Smooth muscle cell (in vitro differentiated cells): ENCODE data around the gene SLC7A8. TPM values are rescaled to one million over a fixed set of nuclear protein-coding genes. Genes with fewer than 3 reads are reported as not detected.

Experiments
- DNase-seq: peaks from one replicate; lab custom pipeline; 2025; ENCODE audit not compliant: unreplicated experiment; lab: John Stamatoyannopoulos, UW
- H2AFZ ChIP-seq: fragments of 200-600 bp; sonication (generic); 2 replicates; pipeline ENCODE4 v1.6.0; 2016; ENCODE audit warnings: antibody characterized with exemption, low read depth, mild to moderate bottlenecking
- H3F3A ChIP-seq: fragments of 200-600 bp; sonication (generic); 2 replicates; pipeline ENCODE4 v1.6.0; 2017; ENCODE audit warnings: antibody characterized with exemption, low read depth
- H3K27ac ChIP-seq: fragments of 200-600 bp; sonication (generic); 2 replicates; pipeline ENCODE4 v1.5.1; 2016; ENCODE audit warnings: low read depth, mild to moderate bottlenecking
- H3K27me3 ChIP-seq: fragments of 200-600 bp; sonication (generic); 2 replicates; pipeline ENCODE4 v1.6.1; 2016; ENCODE audit warnings: low read depth, mild to moderate bottlenecking
- H3K36me3 ChIP-seq: fragments of 200-600 bp; sonication (generic); 2 replicates; pipeline ENCODE4 v1.5.1; 2016; ENCODE audit warnings: low read depth
- H3K4me1 ChIP-seq: fragments of 200-600 bp; sonication (generic); 2 replicates; pipeline ENCODE4 v1.5.1; 2016; ENCODE audit warnings: low read depth
- H3K4me2 ChIP-seq: fragments of 200-600 bp; sonication (generic); 2 replicates; pipeline ENCODE4 v1.6.0; 2016; ENCODE audit warnings: mild to moderate bottlenecking
- H3K4me3 ChIP-seq: fragments of 200-600 bp; sonication (generic); 2 replicates; pipeline ENCODE4 v1.5.1; 2016; ENCODE audit warnings: mild to moderate bottlenecking
- H3K79me2 ChIP-seq: fragments of 200-600 bp; sonication (generic); 2 replicates; pipeline ENCODE4 v1.6.0; 2016; ENCODE audit warnings: low read depth, mild to moderate bottlenecking
- H3K9ac ChIP-seq: fragments of 200-600 bp; sonication (generic); 2 replicates; pipeline ENCODE4 v1.6.0; 2016; ENCODE audit warnings: low read depth
- H3K9me3 ChIP-seq: fragments of 200-600 bp; sonication (generic); replicated peaks from 2 replicates; pipeline ENCODE4 v1.5.1; 2016; ENCODE audit warnings: low read depth
- H4K20me1 ChIP-seq: fragments of 200-600 bp; sonication (generic); 2 replicates; pipeline ENCODE4 v1.6.0; 2016; ENCODE audit warnings: low read depth
- WGBS: methylation state at CpG from one replicate; pipeline ENCODE4 v1.1.7; 2016; ENCODE audit warnings: low lambda C conversion rate; 5-methylcytosine and 5-hydroxymethylcytosine counted together
- polyA plus RNA-seq: library from polyadenylated mRNA; unstranded; fragments of >200 nt; fragmentation: Nextera tagmentation; extraction: Ambion mirVana; gene quantifications from 2 replicates; pipeline ENCODE4 v1.2.1, GENCODE V29; 2016
- total RNA-seq: library from RNA; depleted of rRNA; stranded (reverse); fragments of >200 nt; gene quantifications from 2 replicates; pipeline ENCODE4 v1.2.3, GENCODE V29; 2014
- TF ChIP-seq, protein P1 (sequence below): fragments of 200-600 bp; sonication (generic); IDR thresholded peaks from 2 replicates; pipeline ENCODE4 v1.5.1; 2017; ENCODE audit warnings: borderline replicate concordance, mild to moderate bottlenecking, antibody characterized with exemption; ENCODE audit not compliant: insufficient read depth, poor library complexity, severe bottlenecking

The SLC7A8 gene
- total and polyA plus RNA-seq, 2 experiments from 2014 or later: 16.4 to 26.0 TPM

DNA sequence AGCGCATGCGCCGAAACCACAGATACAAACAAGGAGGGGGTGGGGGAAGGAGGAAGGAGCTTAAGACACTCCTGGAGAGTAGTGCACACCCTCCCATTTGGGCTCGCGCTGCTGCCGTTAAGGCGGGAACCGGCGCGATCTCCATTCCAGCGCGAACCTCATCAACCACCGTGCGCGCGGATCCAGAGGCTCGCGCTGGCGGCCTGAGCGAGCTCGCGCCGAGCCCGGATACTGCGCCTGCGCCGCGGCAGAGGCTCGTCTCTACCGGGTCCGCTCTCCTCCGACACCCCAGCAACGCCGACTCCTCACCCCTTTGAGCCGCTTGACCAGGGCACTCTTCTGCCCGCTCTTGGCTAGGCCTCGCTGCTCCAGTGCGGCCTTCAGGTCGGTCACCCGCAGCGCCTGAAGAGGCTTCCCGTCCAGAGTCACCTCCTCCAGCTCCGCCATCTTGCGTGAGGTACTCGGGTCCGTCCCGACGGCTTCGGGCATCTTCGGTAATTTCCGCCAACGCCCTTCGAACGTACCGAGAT, 88.7 kb downstream of the SLC7A8 start, which contains the start of gene ACIN1:
TSS of gene ACIN1 (minus strand) at position 471 of the 530 bp plus-strand sequence. CDS start at position 447, 24 bp downstream.
- H2AFZ ChIP-seq: peak within 1 kb of the TSS; percentile 87
- peaks cover 72% of the 10 kb centered on the region for H3K79me2 ChIP-seq
- peak within 1 kb of the TSS; percentile 96 for H3K27ac ChIP-seq
- no peak for DNase-seq
- peak within 1 kb of the TSS; percentile 98 for H3K9ac ChIP-seq
- peaks cover 14% of the 10 kb centered on the region for H3K4me1 ChIP-seq
- no peaks in the 10 kb centered on the region for H3K27me3 ChIP-seq
- H4K20me1 ChIP-seq: peaks cover 68% of the 10 kb centered on the region
- no peaks in the 10 kb centered on the region for H3K9me3 ChIP-seq
- peak within 1 kb of the TSS; percentile 82 for H3K4me3 ChIP-seq
- H3K4me2 ChIP-seq: peak within 1 kb of the TSS; percentile 90
- TF ChIP-seq, protein P1, sequence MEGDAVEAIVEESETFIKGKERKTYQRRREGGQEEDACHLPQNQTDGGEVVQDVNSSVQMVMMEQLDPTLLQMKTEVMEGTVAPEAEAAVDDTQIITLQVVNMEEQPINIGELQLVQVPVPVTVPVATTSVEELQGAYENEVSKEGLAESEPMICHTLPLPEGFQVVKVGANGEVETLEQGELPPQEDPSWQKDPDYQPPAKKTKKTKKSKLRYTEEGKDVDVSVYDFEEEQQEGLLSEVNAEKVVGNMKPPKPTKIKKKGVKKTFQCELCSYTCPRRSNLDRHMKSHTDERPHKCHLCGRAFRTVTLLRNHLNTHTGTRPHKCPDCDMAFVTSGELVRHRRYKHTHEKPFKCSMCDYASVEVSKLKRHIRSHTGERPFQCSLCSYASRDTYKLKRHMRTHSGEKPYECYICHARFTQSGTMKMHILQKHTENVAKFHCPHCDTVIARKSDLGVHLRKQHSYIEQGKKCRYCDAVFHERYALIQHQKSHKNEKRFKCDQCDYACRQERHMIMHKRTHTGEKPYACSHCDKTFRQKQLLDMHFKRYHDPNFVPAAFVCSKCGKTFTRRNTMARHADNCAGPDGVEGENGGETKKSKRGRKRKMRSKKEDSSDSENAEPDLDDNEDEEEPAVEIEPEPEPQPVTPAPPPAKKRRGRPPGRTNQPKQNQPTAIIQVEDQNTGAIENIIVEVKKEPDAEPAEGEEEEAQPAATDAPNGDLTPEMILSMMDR: no peak
- peaks cover 10% of the 10 kb centered on the region for H3K36me3 ChIP-seq
- no peaks in the 10 kb centered on the region for H3F3A ChIP-seq
- WGBS: under 1% methylated on average over 48 of the region's 55 CpGs

DNA sequence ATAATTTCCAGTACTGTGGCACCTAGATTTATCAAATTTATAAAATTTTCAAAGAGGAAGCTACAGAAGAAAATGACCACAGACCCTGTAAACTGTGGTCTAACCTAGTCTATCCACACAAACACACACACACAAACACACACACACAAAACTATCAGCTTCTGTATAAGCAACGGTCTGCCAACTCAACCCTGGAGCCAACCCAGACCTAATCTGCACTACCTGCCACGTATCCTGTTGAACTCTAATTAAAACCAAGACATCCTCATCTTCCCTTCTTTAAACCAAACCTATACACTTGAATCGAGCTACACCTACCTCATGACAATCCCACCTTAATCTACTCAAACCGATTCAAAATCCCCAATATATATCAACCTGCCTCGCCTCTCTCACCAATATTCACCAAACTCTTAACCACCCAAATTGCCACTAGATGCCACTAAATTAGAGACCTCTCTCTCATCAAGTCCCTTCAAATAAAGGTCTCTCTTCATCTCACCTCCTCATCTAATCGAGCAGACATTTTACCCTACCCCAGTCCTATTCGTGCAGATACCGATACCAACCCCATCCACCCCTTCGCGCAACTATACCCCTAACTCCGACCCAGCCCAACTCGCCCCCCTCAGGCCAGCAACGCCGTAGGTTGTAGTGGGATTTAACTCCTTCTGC, 89.3 kb downstream of the SLC7A8 start:
- Histone ChIP-seq H2AFZ (no peak overlapping the region), H3F3A (no peaks in the 10 kb centered on the region), H3K79me2 (peaks cover 74% of the 10 kb centered on the region), H3K9ac (peak overlapping the region; percentile 98), H3K4me1 (peaks cover 14% of the 10 kb centered on the region), H3K36me3 (peaks cover 16% of the 10 kb centered on the region), H3K4me2 (peak overlapping the region; percentile 90), H3K9me3 (no peaks in the 10 kb centered on the region), H3K27ac (peak overlapping the region; percentile 96), H4K20me1 (peaks cover 70% of the 10 kb centered on the region), H3K27me3 (no peaks in the 10 kb centered on the region), H3K4me3 (peak overlapping the region; percentile 82)
- 6% methylated on average over 14 of the region's 14 CpGs for WGBS
- TF ChIP-seq, protein P1: no peak
- DNase-seq: no peak

DNA sequence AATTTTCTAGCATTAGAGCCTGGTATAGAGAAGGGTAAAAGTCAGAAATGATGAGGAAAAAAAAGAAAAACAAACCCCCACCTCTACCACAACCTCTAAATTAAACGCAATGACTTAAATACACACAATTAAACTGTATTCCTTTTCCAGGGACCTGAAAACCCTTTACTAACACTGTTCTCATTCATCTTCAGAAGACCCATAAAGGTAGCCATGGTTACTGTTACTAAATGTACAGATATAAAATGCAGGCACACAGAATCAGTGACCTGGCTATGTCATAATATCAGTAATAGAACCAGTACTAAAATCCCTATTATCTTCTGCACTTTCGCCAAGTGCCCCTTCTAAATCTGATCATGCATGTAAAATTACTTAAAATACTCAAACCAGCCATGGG, 89.9 kb downstream of the SLC7A8 start:
- DNase-seq: no peak
- Histone ChIP-seq H3K27me3 (no peaks in the 10 kb centered on the region), H3K4me2 (peak overlapping the region; percentile 90), H3K4me3 (peak overlapping the region; percentile 82), H3K36me3 (peaks cover 20% of the 10 kb centered on the region), H3K79me2 (peaks cover 76% of the 10 kb centered on the region), H3K4me1 (peaks cover 14% of the 10 kb centered on the region), H3K9ac (peak overlapping the region; percentile 98), H3K27ac (peak overlapping the region; percentile 15), H3K9me3 (no peaks in the 10 kb centered on the region), H4K20me1 (peaks cover 74% of the 10 kb centered on the region), H2AFZ (no peak overlapping the region), H3F3A (peaks cover under 1% of the 10 kb centered on the region)
- TF ChIP-seq, protein P1: no peak
- WGBS: 93% methylated on average over 2 of the region's 2 CpGs

DNA sequence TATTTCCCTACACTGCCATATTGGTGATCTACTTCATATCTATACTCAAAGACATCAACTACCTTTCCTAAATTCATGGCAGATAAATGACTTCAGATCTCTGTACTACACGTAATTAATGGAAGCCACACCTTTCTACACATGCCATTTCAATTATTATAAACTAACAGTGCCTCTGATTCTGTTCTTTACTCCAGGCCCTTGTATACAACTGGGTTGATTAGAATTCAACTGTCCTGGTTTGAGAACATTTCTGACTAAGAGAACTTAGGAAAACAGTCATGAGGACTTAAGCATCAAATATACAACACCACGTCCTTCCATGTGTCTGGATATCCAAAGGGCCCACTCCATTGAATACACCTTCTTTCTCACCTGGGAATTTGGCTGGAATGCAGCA, 90.4 kb downstream of the SLC7A8 start:
- peaks cover 14% of the 10 kb centered on the region for H3K4me1 ChIP-seq
- H3K79me2 ChIP-seq: peaks cover 76% of the 10 kb centered on the region
- H3F3A ChIP-seq: peaks cover 4% of the 10 kb centered on the region
- peak overlapping the region; percentile 90 for H3K4me2 ChIP-seq
- no peaks in the 10 kb centered on the region for H3K9me3 ChIP-seq
- H3K36me3 ChIP-seq: peaks cover 20% of the 10 kb centered on the region
- H3K4me3 ChIP-seq: peak overlapping the region; percentile 82
- TF ChIP-seq, protein P1: no peak
- no peak overlapping the region for H2AFZ ChIP-seq
- WGBS: 95% methylated on average over 2 of the region's 2 CpGs
- H3K27ac ChIP-seq: peak overlapping the region; percentile 15
- peaks cover 73% of the 10 kb centered on the region for H4K20me1 ChIP-seq
- no peak for DNase-seq
- H3K9ac ChIP-seq: no peak overlapping the region
- no peaks in the 10 kb centered on the region for H3K27me3 ChIP-seq
